GM11168 (cell line): ENCODE data around the gene VPS35.

Experiments
- in situ Hi-C: fragments of 300-500 bp; cut with MboI; formaldehyde crosslinking; loops from one replicate; pipeline ENCODE4 v1.12.0; 2022; ENCODE audit warnings: low sequenced_read_pairs; ENCODE audit not compliant: unreplicated experiment

Gene VPS35

GRCh38 chr16:46621006-46621933 lies 67.7 kb downstream of the VPS35 start, which contains the start of gene SHCBP1:
Gene SHCBP1 (minus strand): TSS chr16:46621379. CDS start chr16:46621359, 20 bp downstream.
- in situ Hi-C loops, result no loop called here

DNA sequence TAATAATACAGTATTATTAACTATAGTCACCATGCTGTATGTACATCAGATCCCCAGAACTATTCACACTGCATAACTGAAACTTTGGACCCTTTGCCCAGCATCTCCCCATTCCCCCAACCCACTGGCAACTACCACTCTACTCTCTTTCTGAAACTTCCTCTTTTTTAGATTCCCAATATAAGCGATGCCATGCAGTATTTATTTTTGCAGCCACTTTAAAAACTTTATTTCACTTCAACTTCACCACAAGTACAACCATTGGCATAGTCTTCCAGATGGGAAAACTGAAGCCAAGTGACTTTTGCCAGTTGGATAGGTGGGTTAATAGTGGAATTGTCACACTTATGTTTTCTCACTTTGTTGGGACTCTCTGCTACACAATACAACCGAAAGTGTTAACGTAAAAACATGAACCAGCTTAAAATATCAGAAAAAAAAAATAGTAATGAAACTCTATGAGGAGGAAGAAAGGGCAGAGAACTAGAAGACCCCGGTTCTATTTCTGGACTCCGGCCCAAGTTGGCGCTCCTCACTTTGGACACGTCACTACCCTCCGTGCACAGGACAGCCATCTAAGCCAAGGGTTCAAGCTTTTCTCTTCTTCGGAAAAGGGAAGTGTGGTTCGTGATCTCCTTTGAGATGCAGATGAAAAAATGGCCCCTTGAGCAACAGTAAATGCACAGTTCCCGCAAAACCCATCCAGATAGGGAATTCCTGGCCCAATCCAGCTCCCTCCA lies 68.5 kb downstream of the VPS35 start:
- in situ Hi-C loops, result no loop called here

DNA sequence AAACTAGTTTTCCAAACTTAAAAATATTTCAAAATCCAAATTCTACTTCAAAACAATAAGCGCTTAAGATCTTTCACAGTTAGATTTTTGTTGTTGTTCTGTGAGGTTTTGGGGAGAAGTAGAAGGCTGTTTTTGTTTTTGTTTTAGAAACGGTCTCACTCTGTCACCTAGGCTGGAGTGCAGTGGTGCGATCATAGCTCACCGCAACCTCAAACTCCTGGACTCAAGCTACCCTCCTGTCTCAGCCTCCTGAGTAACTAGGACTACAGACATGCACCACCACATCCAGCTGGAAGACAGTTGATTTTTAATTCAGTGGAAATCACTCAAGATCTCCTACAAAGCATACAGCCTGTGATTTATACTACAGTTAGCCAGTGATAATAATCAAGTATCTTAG lies 70.5 kb downstream of the VPS35 start:
- in situ Hi-C loops, result no loop called here

DNA sequence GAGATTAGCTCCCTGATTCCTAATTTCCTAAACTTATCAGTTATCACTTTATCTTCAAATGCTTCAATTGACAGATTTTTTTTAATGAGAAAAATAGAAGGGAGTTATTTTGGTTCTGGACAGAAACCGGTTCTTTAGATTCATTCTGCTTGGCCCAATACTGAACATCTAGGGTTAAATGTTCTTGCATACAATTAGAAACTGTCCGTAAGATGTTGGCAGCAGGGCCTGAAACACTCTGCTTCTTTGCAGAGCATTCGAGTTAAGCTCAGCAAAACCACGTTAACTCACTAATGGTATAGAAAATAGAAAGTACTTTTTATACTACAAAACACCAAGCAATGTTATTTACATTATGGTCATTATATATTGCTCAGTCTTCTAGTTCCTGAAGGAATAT lies 75.0 kb downstream of the VPS35 start:
- in situ Hi-C loops, result no loop called here

GRCh38 chr16:46613352-46613751 lies 75.6 kb downstream of the VPS35 start:
- in situ Hi-C loops, result no loop called here

DNA sequence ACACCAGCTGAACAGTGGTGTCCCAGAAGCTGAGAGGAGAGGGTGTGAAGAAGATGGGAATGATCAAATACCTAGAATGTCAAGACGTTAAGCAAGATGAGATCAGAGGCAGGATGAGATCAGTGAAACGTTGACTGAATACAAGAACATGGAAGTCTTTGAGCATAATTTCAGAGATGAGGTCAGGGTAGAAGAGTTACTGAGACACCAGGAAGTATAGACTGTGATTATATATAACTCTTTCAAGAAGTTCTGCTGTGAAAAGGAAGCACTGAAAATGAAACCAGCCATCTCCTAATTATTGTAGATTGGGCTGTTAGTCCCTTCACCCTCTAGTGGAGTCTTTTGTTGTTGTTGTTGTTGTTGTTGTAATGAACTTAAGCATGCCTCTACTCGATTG lies 76.9 kb downstream of the VPS35 start:
- in situ Hi-C loops, result no loop called here

GRCh38 chr16:46607529-46607928 lies 81.4 kb downstream of the VPS35 start:
- in situ Hi-C loops, result no loop called here

DNA sequence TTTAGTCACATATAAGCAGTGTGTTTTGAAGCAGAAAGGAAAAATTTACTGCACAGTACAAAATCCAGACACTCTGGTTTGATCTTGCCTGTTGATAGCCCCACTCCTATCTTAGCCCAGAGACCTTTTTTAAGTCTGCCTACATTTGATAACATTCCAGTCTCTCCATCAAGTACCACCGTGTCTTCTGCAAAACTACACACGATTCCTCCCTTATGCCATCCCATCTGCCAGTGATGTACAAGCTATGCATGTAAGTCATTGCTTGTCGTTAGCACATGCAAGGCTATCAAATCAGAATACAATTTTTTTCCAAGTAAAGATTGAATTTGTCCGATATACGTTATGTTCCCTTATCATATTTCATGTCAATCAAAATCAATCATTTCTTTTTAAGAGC lies 82.7 kb downstream of the VPS35 start:
- in situ Hi-C loops, result no loop called here
